Measurements from ENCODE around the gene DPP3.

GRCh38 chr11:66510990-66511339 is 30.7 kb downstream of the DPP3 start:
- TF ChIP-seq CTCF (IDR thresholded peaks at IDR 0.05; ENCODE audit: low read depth, low read length, missing input control) (no peak), ZBTB33 (IDR thresholded peaks at IDR 0.05) (no peak), RAD21 (IDR thresholded peaks at IDR 0.05) (no peak), REST (IDR thresholded peaks at IDR 0.05) (no peak), GABPA (IDR thresholded peaks at IDR 0.05 in 1 of 2, conservative IDR thresholded peaks at IDR 0.05 in 1 of 2) (no peak), YY1 (IDR thresholded peaks at IDR 0.05) (no peak), FOXA1 (IDR thresholded peaks at IDR 0.05) (no peak), EGR1 (IDR thresholded peaks at IDR 0.05; ENCODE audit: low read depth in 2 of 2) (no peak), ATF3 (IDR thresholded peaks at IDR 0.05) (no peak), TAF1 (conservative IDR thresholded peaks at IDR 0.05) (no peak), MAX (IDR thresholded peaks at IDR 0.05) (no peak), FOXA2 (IDR thresholded peaks at IDR 0.05) (no peak), NR2F2 (IDR thresholded peaks at IDR 0.05) (no peak), SP1 (IDR thresholded peaks at IDR 0.05) (no peak)
